Uterus (tissue), 4 donors: ENCODE data around the gene PROC. TPM values are rescaled to one million over a fixed set of nuclear protein-coding genes. Genes with fewer than 3 reads are reported as not detected.

Source experiments
- DNase-seq, 2 donors: peaks; one replicate each; pipeline ENCODE4 v3.0.0-alpha.2; 2019 to 2020
- H3K27ac ChIP-seq, 2 donors: fragments of 200-600 bp; sonication (generic); 1 replicate in 1 of 2; 2 replicates in 1 of 2; pipeline ENCODE4 v1.5.1; 2016 to 2018
- H3K27me3 ChIP-seq, 2 donors: fragments of 200-600 bp; sonication (generic); one replicate each; pipeline ENCODE4 v1.5.1; 2018 to 2019; ENCODE audit warnings: control low read depth in 1 of 2
- H3K36me3 ChIP-seq, 2 donors: fragments of 200-600 bp; sonication (generic); one replicate each; pipeline ENCODE4 v1.5.1; 2019; ENCODE audit warnings: control low read depth in 1 of 2
- H3K4me1 ChIP-seq, 2 donors: fragments of 200-600 bp; sonication (generic); one replicate each; pipeline ENCODE4 v1.5.1; 2018 to 2019; ENCODE audit warnings: control low read depth in 1 of 2
- H3K4me3 ChIP-seq, 2 donors: fragments of 200-600 bp; sonication (generic); 1 replicate in 1 of 2; 2 replicates in 1 of 2; pipeline ENCODE4 v1.5.1; 2018 to 2019; ENCODE audit warnings: mild to moderate bottlenecking in 1 of 2
- H3K9me3 ChIP-seq, 2 donors: fragments of 200-600 bp; sonication (generic); one replicate each; pipeline ENCODE4 v1.5.1; 2019; ENCODE audit warnings: control low read depth in 1 of 2
- POLR2A ChIP-seq, 2 donors: fragments of 450-650 bp; IDR thresholded peaks; one replicate each; pipeline ENCODE4 v1.6.1; 2016; ENCODE audit warnings: antibody characterized with exemption in 2 of 2, mild to moderate bottlenecking in 1 of 2, moderate library complexity in 1 of 2
- intact Hi-C: fragments of 100-400 bp; cut with DNase I; formaldehyde crosslinking; loops from one replicate; pipeline ENCODE4 v1.15.1; 2023; ENCODE audit warnings: low total_unique reads
- total RNA-seq, 4 donors: library from RNA; depleted of rRNA in 3 of 4; stranded (reverse); fragments of >200 nt in 3 of 4; gene quantifications; one replicate each; pipeline versions ENCODE4 v1.1.0 to v1.2.4, GENCODE V29; 2014 to 2023
- TF ChIP-seq, protein P1 (sequence below), 4 experiments: fragments of 200-600 bp in 2 of 4; fragments of 450-650 bp in 2 of 4; sonication (generic) in 2 of 4; IDR thresholded peaks; one replicate each; pipeline ENCODE4 v1.5.1; 2016 to 2019; ENCODE audit warnings: antibody characterized with exemption in 4 of 4, mild to moderate bottlenecking in 2 of 4, moderate library complexity in 1 of 4
- donor health status: DM: yes; HTN: yes; CAD: no.

PROC gene
- total RNA-seq, 4 donors from 2014 or later: 0.21 TPM; not detected in 3

DNA sequence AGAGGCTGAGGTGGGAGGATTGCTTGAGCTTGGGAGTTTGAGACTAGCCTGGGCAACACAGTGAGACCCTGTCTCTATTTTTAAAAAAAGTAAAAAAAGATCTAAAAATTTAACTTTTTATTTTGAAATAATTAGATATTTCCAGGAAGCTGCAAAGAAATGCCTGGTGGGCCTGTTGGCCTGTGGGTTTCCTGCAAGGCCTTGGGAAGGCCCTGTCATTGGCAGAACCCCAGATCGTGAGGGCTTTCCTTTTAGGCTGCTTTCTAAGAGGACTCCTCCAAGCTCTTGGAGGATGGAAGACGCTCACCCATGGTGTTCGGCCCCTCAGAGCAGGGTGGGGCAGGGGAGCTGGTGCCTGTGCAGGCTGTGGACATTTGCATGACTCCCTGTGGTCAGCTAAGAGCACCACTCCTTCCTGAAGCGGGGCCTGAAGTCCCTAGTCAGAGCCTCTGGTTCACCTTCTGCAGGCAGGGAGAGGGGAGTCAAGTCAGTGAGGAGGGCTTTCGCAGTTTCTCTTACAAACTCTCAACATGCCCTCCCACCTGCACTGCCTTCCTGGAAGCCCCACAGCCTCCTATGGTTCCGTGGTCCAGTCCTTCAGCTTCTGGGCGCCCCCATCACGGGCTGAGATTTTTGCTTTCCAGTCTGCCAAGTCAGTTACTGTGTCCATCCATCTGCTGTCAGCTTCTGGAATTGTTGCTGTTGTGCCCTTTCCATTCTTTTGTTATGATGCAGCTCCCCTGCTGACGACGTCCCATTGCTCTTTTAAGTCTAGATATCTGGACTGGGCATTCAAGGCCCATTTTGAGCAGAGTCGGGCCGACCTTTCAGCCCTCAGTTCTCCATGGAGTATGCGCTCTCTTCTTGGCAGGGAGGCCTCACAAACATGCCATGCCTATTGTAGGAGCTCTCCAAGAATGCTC, 6.6 kb downstream of the PROC start:
- intact Hi-C loops: no loop called here
- H3K27me3 ChIP-seq: peaks cover 0 to 17% of the 10 kb centered on the region in 2 donors
- no peak overlapping the region for H3K4me3 ChIP-seq
- no peak for DNase-seq
- no peaks in the 10 kb centered on the region for H3K36me3 ChIP-seq
- peaks cover 0 to 8% of the 10 kb centered on the region in 2 donors for H3K4me1 ChIP-seq
- H3K9me3 ChIP-seq: no peaks in the 10 kb centered on the region
- no peak overlapping the region for H3K27ac ChIP-seq
- TF ChIP-seq, protein P1, sequence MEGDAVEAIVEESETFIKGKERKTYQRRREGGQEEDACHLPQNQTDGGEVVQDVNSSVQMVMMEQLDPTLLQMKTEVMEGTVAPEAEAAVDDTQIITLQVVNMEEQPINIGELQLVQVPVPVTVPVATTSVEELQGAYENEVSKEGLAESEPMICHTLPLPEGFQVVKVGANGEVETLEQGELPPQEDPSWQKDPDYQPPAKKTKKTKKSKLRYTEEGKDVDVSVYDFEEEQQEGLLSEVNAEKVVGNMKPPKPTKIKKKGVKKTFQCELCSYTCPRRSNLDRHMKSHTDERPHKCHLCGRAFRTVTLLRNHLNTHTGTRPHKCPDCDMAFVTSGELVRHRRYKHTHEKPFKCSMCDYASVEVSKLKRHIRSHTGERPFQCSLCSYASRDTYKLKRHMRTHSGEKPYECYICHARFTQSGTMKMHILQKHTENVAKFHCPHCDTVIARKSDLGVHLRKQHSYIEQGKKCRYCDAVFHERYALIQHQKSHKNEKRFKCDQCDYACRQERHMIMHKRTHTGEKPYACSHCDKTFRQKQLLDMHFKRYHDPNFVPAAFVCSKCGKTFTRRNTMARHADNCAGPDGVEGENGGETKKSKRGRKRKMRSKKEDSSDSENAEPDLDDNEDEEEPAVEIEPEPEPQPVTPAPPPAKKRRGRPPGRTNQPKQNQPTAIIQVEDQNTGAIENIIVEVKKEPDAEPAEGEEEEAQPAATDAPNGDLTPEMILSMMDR (IDR thresholded peaks at IDR 0.05): no peak
- TF ChIP-seq POLR2A (IDR thresholded peaks at IDR 0.05): no peak

DNA sequence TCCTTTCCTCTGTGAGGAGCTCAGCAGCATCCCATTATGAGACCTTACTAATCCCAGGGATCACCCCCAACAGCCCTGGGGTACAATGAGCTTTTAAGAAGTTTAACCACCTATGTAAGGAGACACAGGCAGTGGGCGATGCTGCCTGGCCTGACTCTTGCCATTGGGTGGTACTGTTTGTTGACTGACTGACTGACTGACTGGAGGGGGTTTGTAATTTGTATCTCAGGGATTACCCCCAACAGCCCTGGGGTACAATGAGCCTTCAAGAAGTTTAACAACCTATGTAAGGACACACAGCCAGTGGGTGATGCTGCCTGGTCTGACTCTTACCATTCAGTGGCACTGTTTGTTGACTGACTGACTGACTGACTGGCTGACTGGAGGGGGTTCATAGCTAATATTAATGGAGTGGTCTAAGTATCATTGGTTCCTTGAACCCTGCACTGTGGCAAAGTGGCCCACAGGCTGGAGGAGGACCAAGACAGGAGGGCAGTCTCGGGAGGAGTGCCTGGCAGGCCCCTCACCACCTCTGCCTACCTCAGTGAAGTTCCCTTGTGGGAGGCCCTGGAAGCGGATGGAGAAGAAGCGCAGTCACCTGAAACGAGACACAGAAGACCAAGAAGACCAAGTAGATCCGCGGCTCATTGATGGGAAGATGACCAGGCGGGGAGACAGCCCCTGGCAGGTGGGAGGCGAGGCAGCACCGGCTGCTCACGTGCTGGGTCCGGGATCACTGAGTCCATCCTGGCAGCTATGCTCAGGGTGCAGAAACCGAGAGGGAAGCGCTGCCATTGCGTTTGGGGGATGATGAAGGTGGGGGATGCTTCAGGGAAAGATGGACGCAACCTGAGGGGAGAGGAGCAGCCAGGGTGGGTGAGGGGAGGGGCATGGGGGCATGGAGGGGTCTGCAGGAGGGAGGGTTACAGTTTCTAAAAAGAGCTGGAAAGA, 7.6 kb downstream of the PROC start:
- H3K4me1 ChIP-seq: peaks cover 0 to 8% of the 10 kb centered on the region in 2 donors
- peaks cover 0 to 17% of the 10 kb centered on the region in 2 donors for H3K27me3 ChIP-seq
- intact Hi-C loops: no loop called here
- H3K27ac ChIP-seq: no peak overlapping the region
- no peak for DNase-seq
- no peaks in the 10 kb centered on the region for H3K9me3 ChIP-seq
- H3K4me3 ChIP-seq: no peak overlapping the region
- TF ChIP-seq POLR2A (IDR thresholded peaks at IDR 0.05): no peak
- TF ChIP-seq, protein P1 (IDR thresholded peaks at IDR 0.05): no peak
- H3K36me3 ChIP-seq: no peaks in the 10 kb centered on the region

DNA sequence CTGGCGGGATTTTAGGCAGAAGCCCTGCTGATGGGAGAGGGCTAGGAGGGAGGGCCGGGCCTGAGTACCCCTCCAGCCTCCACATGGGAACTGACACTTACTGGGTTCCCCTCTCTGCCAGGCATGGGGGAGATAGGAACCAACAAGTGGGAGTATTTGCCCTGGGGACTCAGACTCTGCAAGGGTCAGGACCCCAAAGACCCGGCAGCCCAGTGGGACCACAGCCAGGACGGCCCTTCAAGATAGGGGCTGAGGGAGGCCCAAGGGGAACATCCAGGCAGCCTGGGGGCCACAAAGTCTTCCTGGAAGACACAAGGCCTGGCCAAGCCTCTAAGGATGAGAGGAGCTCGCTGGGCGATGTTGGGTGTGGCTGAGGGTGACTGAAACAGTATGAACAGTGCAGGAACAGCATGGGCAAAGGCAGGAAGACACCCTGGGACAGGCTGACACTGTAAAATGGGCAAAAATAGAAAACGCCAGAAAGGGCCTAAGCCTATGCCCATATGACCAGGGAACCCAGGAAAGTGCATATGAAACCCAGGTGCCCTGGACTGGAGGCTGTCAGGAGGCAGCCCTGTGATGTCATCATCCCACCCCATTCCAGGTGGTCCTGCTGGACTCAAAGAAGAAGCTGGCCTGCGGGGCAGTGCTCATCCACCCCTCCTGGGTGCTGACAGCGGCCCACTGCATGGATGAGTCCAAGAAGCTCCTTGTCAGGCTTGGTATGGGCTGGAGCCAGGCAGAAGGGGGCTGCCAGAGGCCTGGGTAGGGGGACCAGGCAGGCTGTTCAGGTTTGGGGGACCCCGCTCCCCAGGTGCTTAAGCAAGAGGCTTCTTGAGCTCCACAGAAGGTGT, 8.5 kb downstream of the PROC start:
- H3K4me1 ChIP-seq: peaks cover 0 to 8% of the 10 kb centered on the region in 2 donors
- H3K27ac ChIP-seq: no peak overlapping the region
- TF ChIP-seq, protein P1 (IDR thresholded peaks at IDR 0.05): no peak
- no peak for TF ChIP-seq POLR2A (IDR thresholded peaks at IDR 0.05)
- intact Hi-C loops: no loop called here
- no peaks in the 10 kb centered on the region for H3K36me3 ChIP-seq
- H3K4me3 ChIP-seq: no peak overlapping the region
- H3K9me3 ChIP-seq: no peaks in the 10 kb centered on the region
- DNase-seq: no peak
- H3K27me3 ChIP-seq: peaks cover 0 to 17% of the 10 kb centered on the region in 2 donors

DNA sequence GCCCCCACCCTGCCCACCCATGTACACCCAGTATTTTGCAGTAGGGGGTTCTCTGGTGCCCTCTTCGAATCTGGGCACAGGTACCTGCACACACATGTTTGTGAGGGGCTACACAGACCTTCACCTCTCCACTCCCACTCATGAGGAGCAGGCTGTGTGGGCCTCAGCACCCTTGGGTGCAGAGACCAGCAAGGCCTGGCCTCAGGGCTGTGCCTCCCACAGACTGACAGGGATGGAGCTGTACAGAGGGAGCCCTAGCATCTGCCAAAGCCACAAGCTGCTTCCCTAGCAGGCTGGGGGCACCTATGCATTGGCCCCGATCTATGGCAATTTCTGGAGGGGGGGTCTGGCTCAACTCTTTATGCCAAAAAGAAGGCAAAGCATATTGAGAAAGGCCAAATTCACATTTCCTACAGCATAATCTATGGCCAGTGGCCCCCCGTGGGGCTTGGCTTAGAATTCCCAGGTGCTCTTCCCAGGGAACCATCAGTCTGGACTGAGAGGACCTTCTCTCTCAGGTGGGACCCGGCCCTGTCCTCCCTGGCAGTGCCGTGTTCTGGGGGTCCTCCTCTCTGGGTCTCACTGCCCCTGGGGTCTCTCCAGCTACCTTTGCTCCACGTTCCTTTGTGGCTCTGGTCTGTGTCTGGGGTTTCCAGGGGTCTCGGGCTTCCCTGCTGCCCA, 9.3 kb downstream of the PROC start:
- Histone ChIP-seq H3K4me1 (peaks cover 0 to 8% of the 10 kb centered on the region in 2 donors), H3K27ac (no peak overlapping the region), H3K36me3 (no peaks in the 10 kb centered on the region), H3K4me3 (no peak overlapping the region), H3K9me3 (no peaks in the 10 kb centered on the region), H3K27me3 (peaks cover 0 to 12% of the 10 kb centered on the region in 2 donors)
- intact Hi-C loops: no loop called here
- no peak for DNase-seq
- TF ChIP-seq, protein P1 (IDR thresholded peaks at IDR 0.05): no peak
- no peak for TF ChIP-seq POLR2A (IDR thresholded peaks at IDR 0.05)
